ENCODE data around the gene MDM2.
A peak's percentile ranks its signal among the peaks of the same experiment; 100 is the strongest.
"Not testable (repeated sequence)": the region's sequence is repeated elsewhere in the genome, so short reads cannot be mapped to it uniquely, and the experiment has no call there.

The MDM2 gene

DNA sequence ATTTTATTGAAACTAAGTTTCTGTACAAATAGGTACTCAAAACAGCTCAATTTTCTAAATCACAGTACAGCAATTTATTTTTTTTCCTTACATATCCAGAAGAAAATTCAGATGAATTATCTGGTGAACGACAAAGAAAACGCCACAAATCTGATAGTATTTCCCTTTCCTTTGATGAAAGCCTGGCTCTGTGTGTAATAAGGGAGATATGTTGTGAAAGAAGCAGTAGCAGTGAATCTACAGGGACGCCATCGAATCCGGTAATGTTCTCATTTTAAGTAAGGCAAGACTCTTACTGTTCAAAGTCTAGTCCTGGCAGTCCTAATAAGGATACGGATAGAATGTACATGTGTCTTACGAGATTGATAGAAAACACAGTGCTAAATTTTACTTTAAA is 20.7 kb downstream of the MDM2 start:
- no peak for DNase-seq

GRCh38 chr12:68831272-68831671 is 23.3 kb downstream of the MDM2 start:
- no peak for DNase-seq

GRCh38 chr12:68831751-68832503 is 23.9 kb downstream of the MDM2 start:
- peak; percentile 5 for DNase-seq

DNA sequence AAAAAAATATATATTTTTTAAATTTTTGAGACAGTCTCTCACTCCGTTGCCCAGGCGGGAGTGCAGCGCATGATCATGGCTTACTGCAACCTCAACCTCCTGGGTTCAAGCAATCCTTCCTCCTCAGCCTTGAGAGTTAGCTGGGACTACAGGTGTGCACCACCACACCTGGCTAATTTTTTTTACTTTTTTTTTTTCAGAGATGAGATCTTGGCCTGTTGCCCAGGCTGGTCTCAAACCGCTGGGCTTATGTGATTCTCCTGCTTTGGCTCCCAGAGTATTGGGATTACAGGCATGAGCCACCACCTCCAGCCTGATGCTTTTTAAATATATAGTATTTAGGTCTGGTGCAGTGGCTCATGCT is 24.5 kb downstream of the MDM2 start:
- DNase-seq: no peak

DNA sequence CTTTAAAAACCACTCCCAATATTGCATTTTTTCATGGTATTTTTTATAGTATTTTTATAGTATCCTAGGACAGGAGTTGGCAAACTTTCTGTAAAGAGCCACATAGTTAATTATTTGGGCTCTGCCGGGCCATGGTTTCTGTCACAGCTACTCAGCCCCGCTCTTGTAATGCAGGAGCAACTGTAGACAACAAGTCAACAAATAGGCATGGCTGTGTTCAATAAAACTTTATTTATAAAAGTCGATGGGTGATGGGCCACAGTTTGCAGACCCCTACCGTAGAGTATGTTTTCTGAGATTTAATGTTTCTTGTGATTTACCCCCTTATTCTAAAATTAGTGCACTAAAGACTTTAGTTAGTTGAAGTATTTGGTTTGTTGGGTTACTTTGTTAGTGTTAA is 25.5 kb downstream of the MDM2 start:
- no peak for DNase-seq

DNA sequence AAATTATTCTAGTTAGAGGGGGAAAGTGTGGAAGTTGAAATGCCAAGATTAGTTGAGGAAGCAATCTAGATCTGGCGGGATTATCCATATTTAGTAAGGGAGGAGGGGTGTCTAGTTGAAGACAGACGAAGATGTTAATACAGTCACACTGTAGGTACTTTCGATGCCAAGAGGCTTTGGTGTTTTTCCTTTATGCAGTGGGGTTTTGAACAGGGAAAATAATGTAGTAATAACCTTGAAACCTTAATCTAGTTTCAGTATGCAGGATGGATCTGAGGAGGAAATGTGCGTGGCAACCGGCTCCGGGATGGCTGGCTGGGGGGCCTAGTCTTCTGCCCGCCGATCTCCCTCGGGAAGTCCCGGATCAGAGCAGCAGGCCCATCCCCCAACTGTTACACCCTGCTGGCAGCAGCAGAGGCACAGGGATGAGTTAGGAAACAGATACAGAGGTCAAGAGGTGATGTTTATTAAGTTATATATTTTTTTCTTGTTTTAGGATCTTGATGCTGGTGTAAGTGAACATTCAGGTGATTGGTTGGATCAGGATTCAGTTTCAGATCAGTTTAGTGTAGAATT is 27.4 kb downstream of the MDM2 start:
- DNase-seq: no peak

- DNase-seq: no peak
Measured at GRCh38 chr12:68837215-68837614, 29.2 kb downstream of the MDM2 start.

DNA sequence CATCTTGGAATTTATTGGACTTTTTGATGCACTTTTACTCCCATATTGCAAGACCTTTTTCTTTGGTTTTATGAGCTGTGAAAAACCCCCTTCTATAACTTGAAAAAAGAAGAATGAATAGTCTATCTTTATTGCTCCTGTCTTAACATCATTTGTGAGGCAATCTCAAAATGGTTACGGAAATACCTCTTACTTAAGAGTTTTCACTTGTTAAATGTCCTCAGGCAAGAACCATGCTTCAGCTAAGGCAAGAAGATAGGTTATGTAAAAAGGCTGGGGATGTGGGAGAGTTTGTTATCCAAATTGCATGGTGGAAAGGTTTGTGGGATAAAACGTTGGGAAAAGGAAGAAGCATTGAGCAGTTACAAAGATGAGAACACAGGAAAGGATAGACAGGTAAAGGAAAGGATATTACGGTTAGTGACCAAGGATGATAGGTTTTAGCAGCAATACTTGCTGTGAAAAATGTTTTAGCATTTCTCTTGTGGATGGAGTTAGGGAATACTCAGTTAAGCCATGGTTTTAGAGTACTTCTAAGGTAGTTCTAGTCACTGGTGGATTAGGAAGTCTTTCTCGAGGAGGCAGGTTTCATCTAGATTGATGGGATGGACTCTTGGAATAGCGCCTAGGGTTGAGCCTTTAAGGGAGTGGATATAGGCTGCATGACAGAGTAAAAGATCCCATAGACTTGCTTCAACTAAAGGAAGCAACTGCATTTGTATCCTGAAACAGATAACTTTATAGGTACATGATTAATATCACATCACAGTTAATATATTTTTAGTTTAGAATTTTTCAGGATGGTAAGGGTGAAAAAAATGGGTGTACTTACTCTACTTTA is 30.3 kb downstream of the MDM2 start:
- DNase-seq: no peak

GRCh38 chr12:68839183-68840147 is 31.5 kb downstream of the MDM2 start:
- DNase-seq: no peak

GRCh38 chr12:68841175-68841574 is 33.2 kb downstream of the MDM2 start:
- not testable (repeated sequence) for DNase-seq

- no peak for DNase-seq
Measured at GRCh38 chr12:68841717-68842116, 33.7 kb downstream of the MDM2 start.

DNA sequence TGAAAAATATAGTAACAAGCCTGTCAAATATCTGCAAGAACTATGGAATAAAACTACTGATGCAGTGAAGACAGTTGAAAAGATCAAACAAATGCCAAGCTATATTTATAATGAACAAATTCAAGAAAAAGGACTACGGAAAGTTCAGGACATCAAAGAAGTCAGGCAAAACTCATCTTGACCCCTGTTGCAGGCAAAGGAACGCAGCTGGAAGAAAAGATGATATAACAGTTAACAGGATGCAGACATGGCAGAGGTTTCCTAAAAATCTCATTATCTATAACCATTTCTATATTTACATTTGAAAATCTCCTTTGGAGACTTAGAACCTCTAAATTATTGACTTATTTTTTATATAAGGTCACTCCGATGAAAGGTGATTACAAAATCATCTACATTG is 34.1 kb downstream of the MDM2 start:
- no peak for DNase-seq

DNA sequence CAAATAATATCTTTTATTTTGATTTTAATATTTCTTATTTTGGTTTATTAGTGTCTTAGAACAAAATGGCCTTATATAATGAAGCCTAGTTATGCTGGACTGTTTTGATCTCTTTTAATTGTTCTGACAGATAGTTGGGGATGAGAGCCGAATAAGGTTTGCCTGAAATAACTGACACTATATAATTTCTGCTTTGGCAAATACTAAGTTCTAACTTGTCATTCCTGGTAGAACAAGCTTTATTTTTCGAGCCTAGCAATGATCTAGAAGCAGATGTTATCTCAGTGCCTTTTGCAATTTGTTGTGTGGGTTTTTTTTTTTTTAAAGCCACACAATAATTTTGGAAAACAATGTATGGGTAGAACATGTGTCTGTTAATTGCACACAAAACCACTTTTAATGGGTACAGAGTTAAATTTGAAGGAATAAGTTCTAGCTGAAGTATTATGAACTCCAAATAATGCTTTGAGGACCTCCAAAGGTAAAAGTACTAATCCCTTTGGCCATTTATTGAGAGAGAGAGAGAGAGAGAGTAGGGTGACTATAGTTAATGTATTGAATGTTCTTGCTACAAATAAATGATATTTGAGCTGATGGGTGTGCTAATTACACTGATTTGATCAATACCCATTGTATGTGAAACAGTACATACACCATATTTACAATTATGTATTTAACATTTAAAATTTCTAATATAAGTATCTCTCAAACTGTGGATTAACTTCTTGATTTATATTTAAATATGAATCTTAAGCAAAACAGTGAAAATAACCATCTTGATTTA is 35.0 kb downstream of the MDM2 start:
- DNase-seq: no peak

GRCh38 chr12:68844318-68844745 is 36.4 kb downstream of the MDM2 start:
- DNase-seq: no peak

DNA sequence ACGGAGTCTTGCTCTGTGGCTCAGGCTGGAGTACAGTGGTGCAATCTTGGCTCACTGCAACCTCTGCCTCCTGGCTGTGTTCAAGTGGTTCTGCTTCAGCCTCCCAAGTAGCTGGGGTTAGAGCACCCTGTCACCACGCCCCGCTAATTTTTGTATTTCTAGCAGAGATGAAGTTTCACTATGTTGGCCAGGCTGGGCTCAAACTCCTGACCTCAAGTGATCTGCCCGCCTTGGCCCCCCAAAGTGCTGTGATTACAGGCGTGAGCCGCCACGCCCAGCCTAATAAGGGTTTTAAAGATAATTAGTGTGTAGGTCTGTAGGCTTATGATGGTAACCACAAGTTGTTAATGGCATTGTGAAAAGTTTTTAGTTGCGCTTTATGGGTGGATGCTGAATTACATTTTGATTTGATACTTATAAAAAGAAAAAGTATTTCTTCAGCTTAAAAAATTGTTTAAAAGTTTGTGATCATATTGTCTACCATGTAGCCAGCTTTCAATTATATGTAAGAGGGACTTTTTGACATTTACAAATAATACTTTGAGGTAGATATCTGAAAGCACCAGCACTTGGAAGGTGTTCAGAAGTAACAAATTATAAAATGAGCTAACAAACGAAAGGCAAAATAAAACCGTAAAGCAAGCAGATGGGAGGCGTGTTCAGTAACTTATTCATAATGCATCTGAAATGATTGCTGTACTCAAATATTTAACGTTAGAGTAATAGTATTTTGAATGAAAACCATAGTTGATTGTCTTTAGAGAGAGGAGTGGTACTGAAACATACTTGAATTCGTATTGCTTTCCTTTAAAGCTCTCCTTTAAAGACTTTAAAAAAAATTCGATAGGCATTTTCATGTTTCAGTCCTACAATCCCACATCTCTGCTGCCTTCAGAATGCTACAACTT is 37.1 kb downstream of the MDM2 start:
- no peak for DNase-seq

DNA sequence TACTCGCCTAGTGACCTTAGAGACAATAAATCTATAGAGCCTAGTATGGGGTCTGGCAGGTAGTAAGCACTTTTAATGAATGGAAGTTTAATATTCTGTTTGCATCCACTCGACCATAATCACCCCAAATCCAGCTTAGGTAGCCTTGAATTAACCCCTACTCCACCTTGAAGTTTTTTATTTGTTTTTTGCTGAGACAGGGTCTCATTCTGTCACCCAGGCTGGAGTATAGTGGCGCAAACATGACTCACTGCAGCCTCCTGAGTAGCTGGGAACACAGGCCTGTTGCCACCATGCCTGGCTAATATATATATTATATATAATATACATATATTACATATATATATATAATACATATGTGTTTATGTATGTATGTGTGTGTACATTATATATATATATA is 38.8 kb downstream of the MDM2 start:
- DNase-seq: no peak

DNA sequence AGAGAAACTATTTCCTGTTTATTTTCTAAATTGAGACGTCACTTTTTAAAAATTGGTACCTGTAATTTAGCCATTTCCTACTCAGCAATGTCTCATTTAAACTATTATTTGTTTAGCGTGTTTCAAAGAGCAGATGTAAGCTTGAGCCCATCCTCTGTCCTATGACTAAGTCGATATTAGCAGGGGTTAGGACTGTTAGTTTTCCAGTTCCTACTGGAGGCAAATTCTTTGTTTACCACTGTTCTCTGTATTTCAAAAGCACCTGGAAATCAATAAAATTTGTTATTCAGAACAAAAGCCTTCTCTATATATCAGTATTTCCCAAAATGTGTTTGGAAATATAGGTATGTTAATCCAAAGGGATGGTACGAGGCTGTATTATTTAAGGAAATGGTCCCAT is 42.4 kb downstream of the MDM2 start:
- DNase-seq: no peak

DNA sequence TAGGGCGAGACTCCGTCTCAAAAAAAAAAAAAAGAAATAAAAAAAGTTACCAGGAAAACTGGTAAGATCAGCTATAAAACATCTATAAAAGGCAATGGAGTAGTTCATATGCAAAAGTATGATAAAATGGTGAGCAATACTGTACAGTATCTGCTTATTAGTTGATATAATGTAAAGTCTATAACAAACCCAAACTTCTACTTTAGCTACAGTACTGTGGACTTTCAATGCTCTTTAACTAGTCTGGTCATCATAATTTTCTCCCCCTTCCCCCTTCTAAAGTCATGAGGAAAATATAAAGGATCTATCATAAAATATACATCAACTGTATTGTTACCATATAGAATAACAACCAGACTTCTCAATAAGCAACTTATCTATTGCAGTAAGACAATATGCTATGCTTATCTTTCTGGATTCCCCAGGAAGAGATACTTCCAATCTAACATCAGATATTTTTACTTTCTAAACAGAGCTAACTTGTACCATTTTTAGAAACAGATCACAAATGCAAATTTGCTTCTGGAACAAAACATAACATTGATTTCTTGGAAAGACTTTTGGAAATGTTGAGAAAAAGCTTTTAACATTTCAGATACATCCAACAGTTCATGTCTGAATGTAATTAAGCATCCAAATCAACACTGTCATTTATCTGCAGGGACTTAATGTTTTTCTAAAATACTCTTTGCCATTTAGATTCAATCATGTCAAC is 43.8 kb downstream of the MDM2 start:
- DNase-seq: no peak

DNA sequence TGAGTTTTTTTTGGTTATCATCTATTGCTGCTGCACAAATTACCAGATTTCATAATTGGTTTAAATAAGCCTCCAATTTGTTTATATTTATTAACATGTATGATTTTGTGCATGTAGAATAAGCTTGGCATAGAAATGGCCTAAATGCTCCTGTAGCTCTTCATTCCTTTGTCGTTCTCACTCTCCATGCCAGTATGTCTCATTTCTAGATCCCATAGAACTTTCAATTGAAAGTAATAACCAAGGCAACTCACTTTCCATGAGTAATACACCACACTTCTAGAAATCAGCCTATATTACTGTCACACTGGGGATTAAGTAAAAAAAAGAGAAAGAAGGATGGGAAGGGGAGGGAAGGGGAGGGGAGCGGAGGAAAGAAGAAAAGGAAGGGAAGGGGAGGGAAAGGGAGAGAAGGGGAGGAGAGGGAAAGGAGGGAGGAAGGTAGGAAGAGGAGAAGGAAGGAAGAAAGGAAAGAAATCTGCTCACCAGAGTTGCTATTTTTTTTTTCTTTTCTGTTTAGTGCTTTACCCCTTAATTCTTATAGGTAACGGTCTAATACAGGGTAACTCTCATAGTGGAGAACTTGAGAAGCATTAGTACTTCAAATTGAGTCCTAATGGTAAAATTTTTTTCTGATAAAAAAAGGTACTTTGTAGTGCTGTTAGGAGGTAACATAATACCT is 45.6 kb downstream of the MDM2 start:
- no peak for DNase-seq
